WTC11 (cell line): ENCODE data around the gene PFKFB3. TPM values are rescaled to one million over a fixed set of nuclear protein-coding genes. Genes with fewer than 3 reads are reported as not detected.

ENCODE experiments used
- ATAC-seq: fragments of 200-7000 bp; cut with Tn5 transposase; 2 replicates; pipeline ENCODE4 v1.10.0; 2021; ENCODE audit warnings: mild to moderate bottlenecking, moderate library complexity
- CTCF ChIA-PET: fragments of 300-600 bp; sonication (Branson Sonifier 250); formaldehyde crosslinking; loops from one replicate; lab custom pipeline; 2021; ENCODE audit warnings: antibody characterized with exemption; lab: Charles Lee
- POLR2A ChIA-PET: fragments of 350-600 bp; sonication (Branson Sonifier 250); formaldehyde crosslinking; loops from one replicate; lab custom pipeline; 2021; ENCODE audit warnings: antibody characterized with exemption; lab: Charles Lee
- DNase-seq: peaks from one replicate; pipeline ENCODE4 v3.0.0; 2021; ENCODE audit warnings: low spot score
- H3K27ac Mint-ChIP-seq: 2 replicates; pipeline ENCODE4 v1.8.0; 2021; ENCODE audit warnings: mixed read lengths
- H3K27me3 Mint-ChIP-seq: 2 replicates; pipeline ENCODE4 v1.8.0; 2021; ENCODE audit warnings: low read depth, mild to moderate bottlenecking, moderate library complexity, mixed read lengths
- H3K36me3 Mint-ChIP-seq: 2 replicates; pipeline ENCODE4 v1.8.0; 2021; ENCODE audit warnings: mixed read lengths
- H3K4me1 Mint-ChIP-seq: 2 replicates; pipeline ENCODE4 v1.8.0; 2022; ENCODE audit warnings: mixed read lengths
- H3K4me3 Mint-ChIP-seq: 2 replicates; pipeline ENCODE4 v1.8.0; 2021; ENCODE audit warnings: mild to moderate bottlenecking, moderate library complexity, mixed read lengths
- H3K9me3 Mint-ChIP-seq: 2 replicates; pipeline ENCODE4 v1.8.0; 2021; ENCODE audit warnings: mixed read lengths
- CBFB ChIP-seq: sonication (generic); formaldehyde crosslinking; IDR thresholded peaks from 2 replicates; pipeline ENCODE4 v1.8.1; 2022; ENCODE audit warnings: mild to moderate bottlenecking, low read depth, missing genetic modification reagents
- ELF4 ChIP-seq: sonication (generic); formaldehyde crosslinking; IDR thresholded peaks from 2 replicates; pipeline ENCODE4 v1.8.1; 2022; ENCODE audit warnings: low read depth, mild to moderate bottlenecking, moderate library complexity, missing genetic modification reagents
- ERG ChIP-seq: fragments of 250-450 bp; sonication (Bioruptor Pico); IDR thresholded peaks from 2 replicates; pipeline ENCODE4 v1.8.0; 2021; ENCODE audit warnings: mild to moderate bottlenecking
- GABPB1 ChIP-seq: sonication (generic); formaldehyde crosslinking; IDR thresholded peaks from 2 replicates; pipeline ENCODE4 v1.8.1; 2023; ENCODE audit warnings: mild to moderate bottlenecking, missing genetic modification reagents
- HMGA2 ChIP-seq: fragments of 250-450 bp; sonication (Bioruptor Pico); IDR thresholded peaks from 2 replicates; pipeline ENCODE4 v1.4.0; 2021; ENCODE audit warnings: mild to moderate bottlenecking, moderate library complexity
- MAX ChIP-seq: sonication (generic); formaldehyde crosslinking; IDR thresholded peaks from 2 replicates; pipeline ENCODE4 v1.8.0; 2022; ENCODE audit warnings: mild to moderate bottlenecking, missing genetic modification reagents
- MXD4 ChIP-seq: fragments of 250-450 bp; sonication (Bioruptor Pico); IDR thresholded peaks from 2 replicates; pipeline ENCODE4 v1.8.0; 2021; ENCODE audit warnings: mild to moderate bottlenecking, moderate library complexity, borderline replicate concordance
- MYBL2 ChIP-seq: sonication (generic); formaldehyde crosslinking; IDR thresholded peaks from 2 replicates; pipeline ENCODE4 v1.8.1; 2023; ENCODE audit warnings: mild to moderate bottlenecking, moderate library complexity, missing genetic modification reagents
- NR1H2 ChIP-seq: sonication (generic); formaldehyde crosslinking; IDR thresholded peaks from 2 replicates; pipeline ENCODE4 v1.9.0; 2021; ENCODE audit warnings: mild to moderate bottlenecking, moderate library complexity, missing genetic modification reagents
- RELA ChIP-seq: sonication (generic); formaldehyde crosslinking; IDR thresholded peaks from 2 replicates; pipeline ENCODE4 v1.8.1; 2022; ENCODE audit warnings: missing genetic modification reagents, mild to moderate bottlenecking, borderline replicate concordance
- RORB ChIP-seq: fragments of 250-450 bp; sonication (Bioruptor Pico); IDR thresholded peaks from 2 replicates; pipeline ENCODE4 v1.9.0; 2021; ENCODE audit warnings: mild to moderate bottlenecking
- SMAD3 ChIP-seq: sonication (generic); formaldehyde crosslinking; IDR thresholded peaks from 2 replicates; pipeline ENCODE4 v1.8.0; 2022; ENCODE audit warnings: missing genetic modification reagents, mild to moderate bottlenecking, borderline replicate concordance
- SOX15 ChIP-seq: fragments of 250-450 bp; sonication (Bioruptor Pico); IDR thresholded peaks from 2 replicates; pipeline ENCODE4 v1.9.0; 2021; ENCODE audit warnings: mild to moderate bottlenecking
- SP1 ChIP-seq: sonication (generic); formaldehyde crosslinking; conservative IDR thresholded peaks from 2 replicates; pipeline ENCODE4 v1.8.1; 2022; ENCODE audit warnings: missing genetic modification reagents
- TEAD4 ChIP-seq: sonication (generic); formaldehyde crosslinking; IDR thresholded peaks from 2 replicates; pipeline ENCODE4 v1.8.0; 2022; ENCODE audit warnings: mild to moderate bottlenecking, missing genetic modification reagents
- TP53 ChIP-seq: sonication (generic); formaldehyde crosslinking; IDR thresholded peaks from 2 replicates; pipeline ENCODE4 v1.8.1; 2023; ENCODE audit warnings: mild to moderate bottlenecking, missing genetic modification reagents
- ZBTB21 ChIP-seq: sonication (generic); formaldehyde crosslinking; IDR thresholded peaks from 2 replicates; pipeline ENCODE4 v1.8.1; 2023; ENCODE audit warnings: mild to moderate bottlenecking, missing genetic modification reagents, borderline replicate concordance
- ZNF671 ChIP-seq: fragments of 250-450 bp; sonication (Bioruptor Pico); IDR thresholded peaks from 2 replicates; pipeline ENCODE4 v1.8.0; 2021; ENCODE audit warnings: mild to moderate bottlenecking
- total RNA-seq: library from RNA; stranded (reverse); gene quantifications from 3 replicates; pipeline ENCODE4 v1.2.3, GENCODE V29; 2021
- TF ChIP-seq, protein P1 (sequence below): sonication (generic); formaldehyde crosslinking; IDR thresholded peaks from 2 replicates; pipeline ENCODE4 v1.8.1; 2022; ENCODE audit warnings: low read depth, mild to moderate bottlenecking, moderate library complexity, missing genetic modification reagents, borderline replicate concordance
- TF ChIP-seq, protein P2 (sequence below): sonication (generic); formaldehyde crosslinking; IDR thresholded peaks from 2 replicates; pipeline ENCODE4 v1.8.0; 2022; ENCODE audit warnings: mild to moderate bottlenecking, missing genetic modification reagents
- TF ChIP-seq, protein P3 (sequence below): sonication (generic); formaldehyde crosslinking; IDR thresholded peaks from 2 replicates; pipeline ENCODE4 v1.8.0; 2023; ENCODE audit warnings: mild to moderate bottlenecking, missing genetic modification reagents

PFKFB3 gene
- total RNA-seq, 1 experiment from 2014 or later, result 30.6 TPM

GRCh38 chr10:6194311-6194710 is 8.4 kb upstream of the PFKFB3 start:
- no peak for DNase-seq
- ChIA-PET CTCF (interaction anchor here (0.7 to 1.7 kb wide), 5 partner anchors 8 to 207 kb away, joined by 3 to 12 read pairs (median 5); partner anchors contain the start of gene PFKFB3), POLR2A (interaction anchor here (0.6 to 0.9 kb wide), 2 partner anchors 8 to 383 kb away, joined by 3 to 5 read pairs; partner anchors contain the start of gene PFKFB3)
- Mint-ChIP-seq H3K4me3 (no peak overlapping the region), H3K36me3 (no peaks in the 10 kb centered on the region), H3K9me3 (no peaks in the 10 kb centered on the region), H3K27me3 (peaks cover 17% of the 10 kb centered on the region), H3K4me1 (peaks cover 4% of the 10 kb centered on the region; the same call in 1 of the 2 replicates), H3K27ac (no peak overlapping the region)
- no peak for TF ChIP-seq TEAD4 (CRISPR knock-in tag)
- no peak for TF ChIP-seq ZBTB21 (CRISPR knock-in tag)
- no peak for TF ChIP-seq TP53
- TF ChIP-seq SMAD3, result no peak
- no peak for TF ChIP-seq SP1 (CRISPR knock-in tag)
- no peak for ATAC-seq

DNA sequence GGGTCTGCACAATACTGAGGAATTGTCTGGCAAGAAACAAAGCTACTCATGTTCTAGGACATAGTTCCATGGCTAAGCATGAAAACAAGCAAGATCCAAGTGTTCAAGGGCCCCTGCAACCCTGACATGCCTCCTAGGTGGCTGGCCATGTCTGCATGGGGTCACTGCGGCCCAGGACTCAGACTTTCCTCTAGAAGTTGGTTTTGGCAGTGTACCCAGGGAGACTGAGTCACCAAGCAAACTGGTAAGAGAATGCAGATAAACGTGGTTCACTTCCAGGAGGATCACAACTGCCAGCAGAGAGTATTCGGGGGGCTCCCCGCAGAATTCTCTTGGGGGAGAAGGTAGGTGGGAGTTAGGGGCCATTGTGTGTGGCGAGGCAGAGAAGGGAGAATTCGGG is 7.4 kb upstream of the PFKFB3 start:
- peaks cover 12% of the 10 kb centered on the region for H3K4me1 Mint-ChIP-seq
- no peaks in the 10 kb centered on the region for H3K36me3 Mint-ChIP-seq
- TF ChIP-seq SP1 (CRISPR knock-in tag), result no peak
- TF ChIP-seq, protein P1, sequence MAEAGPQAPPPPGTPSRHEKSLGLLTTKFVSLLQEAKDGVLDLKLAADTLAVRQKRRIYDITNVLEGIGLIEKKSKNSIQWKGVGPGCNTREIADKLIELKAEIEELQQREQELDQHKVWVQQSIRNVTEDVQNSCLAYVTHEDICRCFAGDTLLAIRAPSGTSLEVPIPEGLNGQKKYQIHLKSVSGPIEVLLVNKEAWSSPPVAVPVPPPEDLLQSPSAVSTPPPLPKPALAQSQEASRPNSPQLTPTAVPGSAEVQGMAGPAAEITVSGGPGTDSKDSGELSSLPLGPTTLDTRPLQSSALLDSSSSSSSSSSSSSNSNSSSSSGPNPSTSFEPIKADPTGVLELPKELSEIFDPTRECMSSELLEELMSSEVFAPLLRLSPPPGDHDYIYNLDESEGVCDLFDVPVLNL, result no peak
- no peak for TF ChIP-seq ERG (CRISPR knock-in tag)
- TF ChIP-seq ELF4 (CRISPR knock-in tag), result no peak
- no peak for TF ChIP-seq MYBL2 (CRISPR knock-in tag)
- TF ChIP-seq CBFB, result no peak
- no peak for TF ChIP-seq MXD4 (CRISPR knock-in tag)
- no peak for TF ChIP-seq RORB (CRISPR knock-in tag)
- peaks cover 27% of the 10 kb centered on the region for H3K27me3 Mint-ChIP-seq
- ChIA-PET CTCF (interaction anchor here (0.6 to 1.2 kb wide), 2 partner anchors 45 to 385 kb away, joined by 3 to 4 read pairs; no protein-coding TSS in a partner anchor), POLR2A (no interaction called here)
- no peak overlapping the region for H3K4me3 Mint-ChIP-seq
- no peak overlapping the region for H3K27ac Mint-ChIP-seq
- no peak for ATAC-seq
- DNase-seq, result no peak
- no peaks in the 10 kb centered on the region for H3K9me3 Mint-ChIP-seq

DNA sequence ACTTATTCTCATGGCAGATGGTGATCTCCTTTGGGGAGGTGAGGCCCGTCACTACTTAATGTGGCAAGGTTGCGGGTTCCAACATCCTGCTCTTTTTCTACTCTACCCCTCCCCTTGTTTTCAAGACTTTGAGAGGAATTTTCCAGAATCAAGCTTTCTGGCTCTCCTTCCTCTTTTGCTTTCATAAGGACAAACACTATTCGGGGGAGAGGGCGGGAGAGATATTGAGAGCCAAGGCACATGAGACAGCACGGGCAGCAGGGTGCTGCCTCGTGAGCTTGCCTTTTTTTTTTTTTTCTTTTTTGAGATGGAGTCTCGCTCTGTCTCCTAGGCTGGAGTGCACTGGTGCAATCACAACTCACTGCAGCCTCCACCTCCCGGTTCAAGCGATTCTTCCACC is 6.9 kb upstream of the PFKFB3 start:
- CTCF ChIA-PET, result interaction anchor here (0.6 kb wide), 1 partner anchor 385 kb away, joined by 3 read pairs; no protein-coding TSS in a partner anchor
- Mint-ChIP-seq H3K27ac (no peak overlapping the region), H3K4me1 (peaks cover 12% of the 10 kb centered on the region), H3K36me3 (no peaks in the 10 kb centered on the region), H3K27me3 (peaks cover 32% of the 10 kb centered on the region), H3K4me3 (no peak overlapping the region), H3K9me3 (no peaks in the 10 kb centered on the region)
- TF ChIP-seq SOX15, result no peak
- TF ChIP-seq ZNF671 (CRISPR knock-in tag), result no peak
- TF ChIP-seq RELA (CRISPR knock-in tag), result no peak
- TF ChIP-seq NR1H2 (CRISPR knock-in tag), result no peak
- TF ChIP-seq HMGA2 (CRISPR knock-in tag), result no peak
- no peak for TF ChIP-seq MYBL2 (CRISPR knock-in tag)
- TF ChIP-seq, protein P2, sequence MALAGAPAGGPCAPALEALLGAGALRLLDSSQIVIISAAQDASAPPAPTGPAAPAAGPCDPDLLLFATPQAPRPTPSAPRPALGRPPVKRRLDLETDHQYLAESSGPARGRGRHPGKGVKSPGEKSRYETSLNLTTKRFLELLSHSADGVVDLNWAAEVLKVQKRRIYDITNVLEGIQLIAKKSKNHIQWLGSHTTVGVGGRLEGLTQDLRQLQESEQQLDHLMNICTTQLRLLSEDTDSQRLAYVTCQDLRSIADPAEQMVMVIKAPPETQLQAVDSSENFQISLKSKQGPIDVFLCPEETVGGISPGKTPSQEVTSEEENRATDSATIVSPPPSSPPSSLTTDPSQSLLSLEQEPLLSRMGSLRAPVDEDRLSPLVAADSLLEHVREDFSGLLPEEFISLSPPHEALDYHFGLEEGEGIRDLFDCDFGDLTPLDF (CRISPR knock-in tag), result no peak
- no peak for TF ChIP-seq TEAD4 (CRISPR knock-in tag)
- TF ChIP-seq GABPB1 (CRISPR knock-in tag), result no peak
- TF ChIP-seq MAX (CRISPR knock-in tag), result no peak
- TF ChIP-seq, protein P3, sequence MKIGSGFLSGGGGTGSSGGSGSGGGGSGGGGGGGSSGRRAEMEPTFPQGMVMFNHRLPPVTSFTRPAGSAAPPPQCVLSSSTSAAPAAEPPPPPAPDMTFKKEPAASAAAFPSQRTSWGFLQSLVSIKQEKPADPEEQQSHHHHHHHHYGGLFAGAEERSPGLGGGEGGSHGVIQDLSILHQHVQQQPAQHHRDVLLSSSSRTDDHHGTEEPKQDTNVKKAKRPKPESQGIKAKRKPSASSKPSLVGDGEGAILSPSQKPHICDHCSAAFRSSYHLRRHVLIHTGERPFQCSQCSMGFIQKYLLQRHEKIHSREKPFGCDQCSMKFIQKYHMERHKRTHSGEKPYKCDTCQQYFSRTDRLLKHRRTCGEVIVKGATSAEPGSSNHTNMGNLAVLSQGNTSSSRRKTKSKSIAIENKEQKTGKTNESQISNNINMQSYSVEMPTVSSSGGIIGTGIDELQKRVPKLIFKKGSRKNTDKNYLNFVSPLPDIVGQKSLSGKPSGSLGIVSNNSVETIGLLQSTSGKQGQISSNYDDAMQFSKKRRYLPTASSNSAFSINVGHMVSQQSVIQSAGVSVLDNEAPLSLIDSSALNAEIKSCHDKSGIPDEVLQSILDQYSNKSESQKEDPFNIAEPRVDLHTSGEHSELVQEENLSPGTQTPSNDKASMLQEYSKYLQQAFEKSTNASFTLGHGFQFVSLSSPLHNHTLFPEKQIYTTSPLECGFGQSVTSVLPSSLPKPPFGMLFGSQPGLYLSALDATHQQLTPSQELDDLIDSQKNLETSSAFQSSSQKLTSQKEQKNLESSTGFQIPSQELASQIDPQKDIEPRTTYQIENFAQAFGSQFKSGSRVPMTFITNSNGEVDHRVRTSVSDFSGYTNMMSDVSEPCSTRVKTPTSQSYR (CRISPR knock-in tag), result no peak
- DNase-seq, result no peak
- POLR2A ChIA-PET, result interaction anchor here (0.6 kb wide), 1 partner anchor 593 kb away, joined by 3 read pairs; no protein-coding TSS in a partner anchor
- ATAC-seq, result no peak
